SHP77 (cell line): ENCODE data around the gene KLHL3.
"Not testable (repeated sequence)": the region's sequence is repeated elsewhere in the genome, so short reads cannot be mapped to it uniquely, and the experiment has no call there.

Experiments used
- DNase-seq, 2 experiments: peaks; one replicate each; lab custom pipeline; 2025; lab: John Stamatoyannopoulos, UW

KLHL3 gene

GRCh38 chr5:137735555-137736284 is at the start of gene KLHL3:
TSS of gene KLHL3 (minus strand) at chr5:137736089. CDS start at chr5:137735646, 443 bp downstream.
- DNase-seq, result peak; percentile 61 to 73

DNA sequence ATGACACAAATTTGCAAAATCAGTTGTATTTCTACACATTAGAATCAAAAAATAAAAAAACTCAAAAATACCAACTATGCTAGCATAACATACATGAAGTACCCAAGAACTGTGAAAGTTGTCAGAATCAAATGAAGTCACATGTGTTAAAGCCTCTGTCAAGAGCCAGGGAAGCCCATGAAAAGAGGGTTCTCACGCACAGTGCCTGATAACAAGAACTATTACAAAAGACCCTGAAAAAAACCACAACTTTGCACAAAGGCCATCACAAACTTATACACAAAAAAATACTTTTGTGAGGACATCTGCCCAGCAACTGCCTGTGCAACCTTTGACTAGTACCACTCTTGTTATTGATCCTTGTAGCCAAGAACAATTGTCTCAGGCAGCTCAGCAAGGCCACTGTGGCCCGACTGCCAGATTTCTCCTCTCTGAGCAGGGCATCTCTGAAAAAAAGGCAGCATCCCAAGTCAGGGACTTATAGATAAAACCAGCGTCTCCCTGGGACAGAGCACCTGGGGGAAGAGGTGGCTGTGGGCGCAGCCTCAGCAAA is 47.2 kb upstream of the KLHL3 start:
- DNase-seq, result no peak

GRCh38 chr5:137782055-137782454 is 46.2 kb upstream of the KLHL3 start:
- no peak for DNase-seq

DNA sequence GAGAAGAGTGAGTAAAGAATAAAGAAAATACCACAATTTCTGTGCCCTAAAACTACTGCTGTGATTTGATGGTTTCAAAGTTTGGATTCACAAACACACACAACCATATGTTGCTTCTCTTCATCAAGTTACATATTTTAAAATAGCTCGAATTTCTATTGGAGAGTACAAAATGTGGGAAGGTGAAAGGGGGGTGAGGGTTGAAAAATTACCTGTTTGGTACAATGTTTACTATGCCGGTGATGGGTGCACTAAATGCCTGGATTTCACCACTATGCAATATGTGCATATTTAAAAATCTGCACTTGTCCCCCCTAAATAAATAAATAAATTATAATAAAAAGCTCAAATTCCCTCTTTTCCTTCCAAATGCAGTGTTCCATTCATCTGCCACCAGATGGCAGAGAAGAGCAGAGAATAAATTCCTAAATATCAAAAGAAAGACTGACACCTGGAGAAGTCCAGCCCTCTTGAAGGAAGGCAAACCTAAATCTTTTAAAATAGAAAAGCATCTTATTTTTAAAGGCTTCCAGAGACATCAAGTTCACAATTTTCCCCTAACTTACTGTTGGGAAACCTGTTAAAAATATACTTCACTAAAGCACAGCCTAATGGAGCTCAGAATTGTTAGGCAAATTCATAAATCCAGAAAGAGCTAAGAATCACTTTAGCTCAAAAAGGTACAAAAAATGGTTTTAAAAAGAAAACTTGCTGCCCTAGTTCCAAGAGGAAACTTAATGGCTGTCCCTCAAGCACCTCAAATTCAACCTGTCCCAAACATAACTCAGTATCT is 43.1 kb upstream of the KLHL3 start:
- no peak for DNase-seq

- DNase-seq, result not testable (repeated sequence)
These were observed 32.0 kb upstream of the KLHL3 start for GRCh38 chr5:137767937-137768336.

GRCh38 chr5:137761566-137761965 is 25.7 kb upstream of the KLHL3 start:
- no peak for DNase-seq

DNA sequence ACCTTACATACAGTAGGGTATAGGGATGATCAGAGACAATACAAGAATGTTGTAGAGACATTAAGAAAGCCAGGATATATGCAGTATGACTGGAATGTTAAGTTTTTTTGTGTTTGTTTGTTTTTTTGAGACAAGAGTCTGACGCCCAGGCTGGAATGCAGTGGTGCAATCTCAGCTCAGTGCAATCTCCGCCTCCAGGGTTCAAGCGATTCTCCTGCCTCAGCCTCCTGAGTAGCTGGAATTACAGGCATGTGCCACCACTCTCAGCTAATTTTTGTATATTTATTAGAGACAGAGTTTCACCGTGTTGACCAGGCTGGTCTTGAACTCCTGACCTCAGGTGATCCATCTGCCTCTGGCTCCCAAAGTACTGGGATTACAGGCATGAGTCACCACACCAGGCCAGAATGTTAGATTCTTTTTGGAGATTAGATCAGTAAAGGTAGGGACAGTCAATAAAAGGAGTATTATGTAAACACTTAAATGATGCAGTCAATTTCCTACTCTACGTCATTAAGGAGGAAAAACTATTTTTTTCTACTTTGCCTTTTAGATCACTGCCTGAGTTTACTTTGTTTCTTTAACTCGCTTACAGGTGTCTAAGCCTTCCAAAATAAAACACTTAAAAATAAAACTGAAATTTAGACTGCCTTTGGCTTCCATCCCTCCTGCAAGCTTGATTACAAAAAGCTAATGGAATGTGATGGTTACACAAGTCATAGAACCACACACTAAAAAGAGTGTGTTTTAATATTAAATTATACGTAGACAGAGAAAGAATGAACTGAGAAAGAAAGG is 25.0 kb upstream of the KLHL3 start:
- DNase-seq, result no peak

DNA sequence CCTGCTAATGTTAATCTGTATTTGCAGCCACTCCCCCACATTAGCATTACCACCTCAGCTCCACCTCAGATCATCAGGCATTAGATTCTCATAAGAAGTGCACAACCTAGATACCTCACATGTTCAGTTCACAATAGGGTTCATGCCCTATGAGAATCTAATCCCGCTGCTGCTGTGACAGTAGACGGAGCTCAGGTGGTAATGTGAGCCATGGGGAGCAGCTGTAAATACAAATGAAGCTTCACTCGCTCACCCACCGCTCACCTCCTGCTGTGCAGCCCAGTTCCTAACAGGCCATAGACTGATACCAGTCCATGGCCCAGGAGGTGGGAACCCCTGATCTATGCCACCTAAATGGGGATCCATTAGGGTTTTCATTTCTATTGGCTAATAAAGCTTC is 24.4 kb upstream of the KLHL3 start:
- no peak for DNase-seq

DNA sequence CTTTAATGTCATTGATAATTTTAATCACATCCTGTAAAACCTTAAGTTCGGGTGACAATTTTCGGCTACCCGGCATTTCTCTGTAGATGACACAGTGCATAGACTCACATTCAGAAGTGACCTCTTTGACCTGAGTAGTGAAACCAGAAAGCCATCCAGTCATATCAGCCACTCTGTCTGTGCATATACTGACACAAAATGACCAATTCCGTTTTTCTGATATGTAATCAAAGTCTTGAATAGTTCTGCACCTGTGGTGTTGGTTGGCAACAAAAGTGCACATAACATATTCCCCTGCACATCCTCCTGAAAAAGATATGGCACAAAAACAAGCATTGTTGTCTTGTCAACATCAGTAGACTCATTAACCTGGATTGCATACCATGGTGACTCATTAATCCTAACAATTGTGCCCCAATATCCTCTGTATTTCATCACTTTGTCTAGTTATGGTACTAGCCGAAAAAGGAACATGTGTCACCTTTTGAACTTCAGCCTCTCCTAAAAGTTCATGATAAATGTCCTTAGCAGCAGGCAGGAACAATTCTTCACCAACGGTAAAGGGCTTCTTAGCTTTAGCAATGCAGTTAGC is 22.9 kb upstream of the KLHL3 start:
- DNase-seq, result no peak

- DNase-seq, result no peak
These were observed 22.2 kb upstream of the KLHL3 start for GRCh38 chr5:137758121-137758520.

GRCh38 chr5:137757634-137758033 is 21.7 kb upstream of the KLHL3 start:
- no peak for DNase-seq

- DNase-seq, result no peak
These were observed 19.3 kb upstream of the KLHL3 start for GRCh38 chr5:137754961-137755762.

DNA sequence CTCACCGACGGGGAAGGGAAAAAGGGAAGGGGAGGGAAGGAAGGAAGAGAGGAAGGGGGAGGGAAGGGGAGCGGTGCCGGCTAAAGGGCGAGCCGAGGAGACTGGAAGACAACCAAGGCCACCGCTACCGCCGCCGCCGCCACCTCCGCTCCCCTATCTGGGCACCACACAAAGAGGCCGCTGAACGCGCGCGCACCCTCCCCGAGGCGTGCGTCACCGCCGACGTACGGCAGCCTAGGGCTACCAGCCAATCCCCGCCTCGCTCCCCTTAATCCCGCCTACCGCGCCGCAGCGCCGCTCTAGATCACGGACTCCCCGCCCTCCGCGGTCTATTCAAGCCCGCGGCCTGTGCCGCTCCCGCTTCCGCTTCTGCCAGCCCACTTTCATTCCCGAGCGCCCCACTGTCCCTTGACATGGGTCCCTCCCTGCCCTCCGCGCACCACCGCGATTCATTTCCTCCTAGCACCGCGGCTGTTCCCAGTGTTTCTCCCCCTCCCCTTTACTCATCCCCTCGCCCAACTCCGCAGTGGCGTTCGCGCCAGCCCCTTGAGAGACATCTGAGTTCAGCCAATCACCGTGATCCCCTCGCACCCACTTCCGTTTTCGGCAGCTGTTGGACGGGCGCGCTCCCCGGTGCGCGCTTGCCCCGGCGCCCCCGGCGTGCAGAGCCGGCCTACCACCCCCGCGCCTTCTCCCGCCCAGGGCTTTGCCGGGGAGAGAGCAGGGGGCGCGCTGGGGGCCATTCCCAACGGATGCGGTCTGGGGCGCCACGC is 18.5 kb upstream of the KLHL3 start, which contains the start of gene HNRNPA0:
TSS of gene HNRNPA0 (minus strand) at position 176 of the 773 bp plus-strand sequence. CDS start 297 bp downstream, outside the sequence.
- DNase-seq, result peak; percentile 88 to 93

- peak in 1 of 2 experiments; percentile 50 for DNase-seq
These were observed 17.9 kb upstream of the KLHL3 start for GRCh38 chr5:137753691-137754187.

GRCh38 chr5:137752905-137753690 is 17.2 kb upstream of the KLHL3 start:
- peak in 1 of 2 experiments; percentile 5 for DNase-seq

GRCh38 chr5:137751869-137752491 is 16.1 kb upstream of the KLHL3 start:
- DNase-seq, result peak; percentile 33 to 51

- DNase-seq, result no peak
These were observed 14.5 kb upstream of the KLHL3 start for GRCh38 chr5:137750436-137750835.

- DNase-seq, result no peak
These were observed 12.0 kb upstream of the KLHL3 start for GRCh38 chr5:137747848-137748247.
